HG02642 (cell line): ENCODE data around the gene AVPR2.

Experiments used
- ATAC-seq: cut with Tn5 transposase; IDR thresholded peaks from one replicate; pipeline ENCODE4 v1.9.1; 2021; ENCODE audit warnings: mild to moderate bottlenecking; ENCODE audit not compliant: unreplicated experiment, poor library complexity

The AVPR2 gene

DNA sequence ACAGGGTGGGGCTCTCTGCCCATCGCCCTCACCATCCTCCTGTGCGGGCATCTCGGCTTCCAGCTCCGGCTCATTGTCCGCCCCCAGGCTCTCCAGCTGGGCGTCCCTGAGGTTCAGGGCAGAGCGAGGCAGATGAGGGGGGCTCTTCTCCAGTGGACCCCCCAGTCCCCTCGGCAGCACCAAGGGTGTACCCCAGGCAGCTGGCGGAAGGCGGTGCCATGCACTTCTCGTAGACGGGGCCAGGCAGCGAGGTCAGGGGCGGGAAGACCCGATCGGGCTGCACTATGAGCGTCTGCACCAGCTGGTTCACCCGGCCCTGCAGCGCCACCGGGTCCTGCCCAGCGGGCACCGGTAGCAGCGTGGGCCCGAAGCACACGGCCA lies 5.5 kb downstream of the AVPR2 start:
- ATAC-seq = no peak

DNA sequence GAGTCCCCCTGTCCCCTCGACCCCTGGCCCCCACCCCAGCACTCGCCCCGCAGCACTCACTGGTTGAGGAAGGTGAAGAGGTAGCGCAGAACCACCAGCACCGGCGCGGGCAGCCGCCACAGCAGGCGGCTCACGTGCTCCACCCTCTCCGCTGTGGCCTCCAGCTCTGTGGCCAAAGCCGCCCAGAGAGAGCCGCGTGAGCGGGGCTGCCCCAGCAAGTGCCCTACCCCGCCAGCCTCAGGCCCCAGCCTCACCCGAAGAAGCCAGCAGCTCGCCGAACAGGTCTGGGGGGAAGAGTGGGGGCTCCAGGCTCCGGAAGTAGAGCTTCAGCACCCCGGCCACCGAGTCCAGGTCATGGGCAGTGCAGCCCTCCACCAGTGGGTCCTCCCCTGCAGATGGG lies 6.0 kb downstream of the AVPR2 start:
- no peak for ATAC-seq

DNA sequence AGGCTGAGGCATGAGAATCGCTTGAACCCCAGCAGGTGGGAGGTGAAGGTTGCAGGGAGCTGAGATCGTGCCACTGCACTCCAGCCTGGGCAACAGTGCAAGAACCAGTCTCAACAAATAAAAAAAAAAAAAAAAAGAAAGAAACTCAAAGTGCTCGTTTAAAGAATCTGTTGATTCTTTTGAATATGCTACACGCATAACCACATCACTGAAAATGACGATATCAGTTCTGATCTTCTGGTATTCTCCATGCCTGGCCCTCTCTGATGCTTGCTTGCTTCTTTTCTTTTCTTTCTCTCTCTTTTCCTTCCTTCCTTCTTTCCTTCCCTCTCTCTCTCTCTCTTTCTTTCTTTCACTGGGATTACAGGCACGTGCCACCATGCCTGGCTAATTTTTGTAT lies 7.3 kb downstream of the AVPR2 start:
- no peak for ATAC-seq

DNA sequence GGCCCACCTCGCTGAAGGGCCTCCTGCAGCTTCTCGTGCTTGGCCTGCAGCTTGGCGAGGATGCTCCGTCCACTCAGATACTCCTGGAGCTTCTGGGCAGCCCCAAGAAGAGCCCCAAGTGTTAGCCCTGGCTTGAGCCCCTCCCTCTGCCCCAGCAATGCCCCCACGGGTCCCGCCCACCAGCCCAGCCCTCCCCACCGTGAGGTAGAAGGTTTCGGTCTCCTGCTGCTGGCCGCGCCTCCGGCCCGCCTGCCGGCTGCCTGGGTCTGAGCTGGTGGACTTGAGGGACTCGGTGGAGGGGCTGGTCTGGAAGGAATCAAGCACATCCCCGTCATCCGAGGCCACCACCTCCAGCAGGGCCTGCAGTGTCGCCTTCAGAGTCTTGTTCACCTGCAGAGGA lies 8.7 kb downstream of the AVPR2 start:
- no peak for ATAC-seq

- ATAC-seq = no peak
Observed at GRCh38 chrX:153913701-153914100, 9.2 kb downstream of the AVPR2 start.

- ATAC-seq = no peak
Observed at GRCh38 chrX:153917869-153918268, 13.4 kb downstream of the AVPR2 start.

DNA sequence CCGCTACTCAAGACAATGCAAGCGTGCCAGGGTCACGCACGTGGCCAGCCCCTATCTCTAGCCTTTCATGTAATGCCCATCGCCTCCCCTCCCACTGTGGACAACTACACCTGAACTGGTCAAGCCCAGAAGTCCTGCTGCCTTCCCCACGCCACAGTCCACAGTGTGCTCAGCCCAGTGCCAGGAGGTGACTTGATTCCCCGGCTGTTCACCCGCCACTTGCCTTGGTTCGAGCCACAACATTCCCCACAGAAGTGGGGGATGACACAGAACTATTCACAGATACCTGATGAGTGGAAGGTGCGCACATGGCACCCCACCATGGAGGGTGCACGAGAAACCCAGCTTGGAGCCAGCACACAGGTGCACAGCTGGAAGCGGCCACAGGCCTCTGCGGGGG lies 14.8 kb downstream of the AVPR2 start:
- no peak for ATAC-seq

GRCh38 chrX:153920546-153920945 lies 16.1 kb downstream of the AVPR2 start:
- ATAC-seq = no peak

- no peak for ATAC-seq
Observed at GRCh38 chrX:153921070-153921469, 16.6 kb downstream of the AVPR2 start.

- no peak for ATAC-seq
Observed at GRCh38 chrX:153921511-153922446, 17.3 kb downstream of the AVPR2 start.

GRCh38 chrX:153922932-153923857 lies 18.7 kb downstream of the AVPR2 start:
- no peak for ATAC-seq

GRCh38 chrX:153924149-153924861 lies 19.8 kb downstream of the AVPR2 start:
- no peak for ATAC-seq

- no peak for ATAC-seq
Observed at GRCh38 chrX:153925387-153925738, 20.9 kb downstream of the AVPR2 start.

GRCh38 chrX:153925739-153926551 lies 21.5 kb downstream of the AVPR2 start, which contains the start of gene ARHGAP4:
Gene ARHGAP4 (minus strand): TSS chrX:153926264. CDS start chrX:153926202, 62 bp downstream.
- ATAC-seq = peak; percentile 22

GRCh38 chrX:153926552-153926857 lies 22.0 kb downstream of the AVPR2 start:
- ATAC-seq = no peak

DNA sequence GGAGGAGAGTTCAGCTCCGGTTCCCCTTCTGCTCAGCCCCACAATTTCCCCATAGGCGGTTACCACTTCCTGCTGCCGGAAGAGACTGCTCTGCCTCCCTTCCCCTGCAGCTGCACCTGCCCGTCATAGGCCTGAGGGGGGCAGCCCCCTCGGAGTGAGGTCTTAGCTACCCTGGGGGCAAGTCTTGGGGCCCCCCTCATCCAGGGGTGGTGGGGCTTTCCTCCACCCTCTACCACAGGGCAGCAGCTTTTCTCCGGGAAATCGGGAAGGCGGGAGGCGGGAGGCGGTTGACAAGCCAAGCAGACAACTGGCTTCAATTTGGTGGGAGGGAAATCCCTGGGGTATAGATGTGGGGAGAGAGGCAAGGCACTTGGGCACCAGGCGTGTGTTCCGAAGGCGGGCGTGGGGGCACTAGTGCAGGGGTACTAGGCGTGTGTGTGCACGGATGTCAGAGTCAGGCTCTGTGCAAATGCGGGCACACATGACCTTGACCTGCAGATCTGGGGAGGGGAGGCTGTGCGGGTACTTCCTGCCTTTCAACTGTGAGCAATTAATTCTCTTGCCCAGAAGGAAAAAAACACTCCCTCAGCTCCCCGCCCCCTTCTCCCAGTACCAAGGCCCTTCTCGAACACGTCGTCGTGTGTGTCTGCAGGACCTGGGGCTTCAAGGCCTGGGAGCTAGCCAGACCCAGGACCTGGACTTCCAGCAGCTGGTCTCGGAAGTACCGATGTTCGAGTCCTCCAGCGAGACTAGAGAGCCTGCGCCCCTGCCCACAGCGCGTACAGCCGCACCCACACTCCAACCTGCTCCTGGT lies 22.6 kb downstream of the AVPR2 start:
- ATAC-seq = peak; percentile 42

DNA sequence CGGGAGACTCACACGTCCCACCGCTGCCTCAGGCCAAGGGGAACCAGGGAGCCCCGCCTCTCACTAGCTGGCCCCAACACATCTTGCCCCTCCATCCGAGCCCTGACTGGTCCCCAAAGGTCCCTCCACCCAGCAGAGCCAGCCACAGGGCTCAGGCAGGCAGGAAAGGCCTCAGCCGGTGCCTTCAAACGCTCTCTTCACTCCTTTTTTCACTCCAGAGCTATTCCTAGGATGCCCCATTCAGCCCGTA lies 23.1 kb downstream of the AVPR2 start:
- no peak for ATAC-seq

GRCh38 chrX:153927922-153928760 lies 23.7 kb downstream of the AVPR2 start:
- peak; percentile 72 for ATAC-seq
